Spleen (tissue), 11 donors: ENCODE data around the gene AR. TPM values are rescaled to one million over a fixed set of nuclear protein-coding genes. Genes with fewer than 3 reads are reported as not detected.
"Not testable (repeated sequence)": the region's sequence is repeated elsewhere in the genome, so short reads cannot be mapped to it uniquely, and the experiment has no call there.

ENCODE experiments used
- DNase-seq: peaks from one replicate; pipeline ENCODE4 v3.0.0-alpha.2; 2020
- H3K27ac ChIP-seq, 8 donors: fragments of 200-600 bp; sonication (generic) in 7 of 8; 1 replicate in 4 of 8; 2 replicates in 4 of 8; pipeline versions ENCODE4 v1.5.0 to v1.8.0; 2016 to 2021; ENCODE audit warnings: inconsistent platforms in 4 of 8, mild to moderate bottlenecking in 4 of 8, moderate library complexity in 1 of 8
- H3K27me3 ChIP-seq, 7 donors: fragments of 200-600 bp; sonication (generic) in 6 of 7; replicated peaks in 1 of 7; 1 replicate in 4 of 7; 2 replicates in 3 of 7; pipeline versions ENCODE4 v1.5.0 to v1.8.0; 2016 to 2021; ENCODE audit warnings: inconsistent platforms in 3 of 7, mild to moderate bottlenecking in 1 of 7
- H3K36me3 ChIP-seq, 6 donors: fragments of 200-600 bp; sonication (generic) in 5 of 6; 1 replicate in 4 of 6; 2 replicates in 2 of 6; pipeline versions ENCODE4 v1.5.0 to v1.8.0; 2016 to 2021; ENCODE audit warnings: inconsistent platforms in 2 of 6
- H3K4me1 ChIP-seq, 6 donors: fragments of 200-600 bp; sonication (generic) in 5 of 6; 1 replicate in 3 of 6; 2 replicates in 3 of 6; pipeline versions ENCODE4 v1.5.0 to v1.8.0; 2016 to 2021; ENCODE audit warnings: inconsistent platforms in 3 of 6
- H3K4me3 ChIP-seq, 8 donors: fragments of 200-600 bp; sonication (generic) in 7 of 8; 1 replicate in 4 of 8; 2 replicates in 4 of 8; pipeline versions ENCODE4 v1.5.0 to v1.8.0; 2016 to 2021; ENCODE audit warnings: inconsistent platforms in 4 of 8, mild to moderate bottlenecking in 4 of 8, moderate library complexity in 2 of 8
- H3K9me3 ChIP-seq, 8 donors: fragments of 200-600 bp; sonication (generic) in 7 of 8; 1 replicate in 4 of 8; 2 replicates in 4 of 8; pipeline versions ENCODE4 v1.5.0 to v1.8.0; 2016 to 2021; ENCODE audit warnings: inconsistent platforms in 4 of 8
- CTCF ChIP-seq, 11 experiments: fragments of 200-600 bp in 7 of 11; fragments of 450-650 bp in 4 of 11; sonication (generic) in 4 of 11; IDR thresholded peaks in 8 of 11; conservative IDR thresholded peaks in 3 of 11; 1 replicate in 7 of 11; 2 replicates in 4 of 11; pipeline versions ENCODE4 v1.4.0 to v1.8.0; 2016 to 2021; ENCODE audit warnings: antibody characterized with exemption in 11 of 11, inconsistent platforms in 4 of 11, mild to moderate bottlenecking in 1 of 11
- POLR2A ChIP-seq, 3 donors: fragments of 450-650 bp; IDR thresholded peaks; one replicate each; pipeline ENCODE4 v1.5.1; 2017; ENCODE audit warnings: antibody characterized with exemption in 3 of 3, mild to moderate bottlenecking in 1 of 3
- POLR2AphosphoS5 ChIP-seq, 3 donors: sonication (generic); formaldehyde crosslinking; IDR thresholded peaks; one replicate each; pipeline ENCODE4 v1.5.1; 2017; ENCODE audit warnings: antibody characterized with exemption in 3 of 3
- WGBS, 5 donors: extraction: QIAGEN DNeasy Blood & Tissue Kit in 3 of 5; methylation state at CpG; one replicate each; pipeline versions ENCODE4 v1.1.5 to v1.1.7; 2013 to 2018; 5-methylcytosine and 5-hydroxymethylcytosine counted together
- intact Hi-C: fragments of 100-400 bp; cut with DNase I; formaldehyde crosslinking; loops from one replicate; pipeline ENCODE4 v1.15.0; 2023; ENCODE audit warnings: low total_unique reads
- polyA plus RNA-seq, 3 donors: library from polyadenylated mRNA; stranded (reverse); fragments of 200-250 nt; gene quantifications; one replicate each; pipeline ENCODE4 v1.2.1, GENCODE V29; 2013
- total RNA-seq, 7 donors: library from RNA; depleted of rRNA in 3 of 7; stranded (reverse); fragments of >200 nt in 3 of 7; fragmentation: NEBNext Ultra II Directional in 4 of 7; extraction: Animal tissue kit (Norgen Biotek cat#: 25700) in 4 of 7; gene quantifications; one replicate each; pipeline versions ENCODE4 v1.1.0 to v1.2.1, GENCODE V29; 2016 to 2021
- donor health status: healthy with polysubstance abuse.
- donor health status: DM: no; HTN: no; CAD: no; lungs with moderate emphysema.
- donor health status: DM: no; HTN: no; CAD: no.
- donor health status: Bipolar disorder and iron deficiency.
- donor health status: healthy.
- donor health status: DM: no; HTN: no; CAD: no.
- donor health status: DM: yes; HTN: yes; CAD: no.

The AR gene
- total and polyA plus RNA-seq, 10 donors: 0.13 to 10.1 (median 1.9) TPM

GRCh38 chrX:67654301-67654700 lies 110.5 kb downstream of the AR start:
- TF ChIP-seq CTCF (IDR thresholded peaks at IDR 0.05 in 8 of 11, conservative IDR thresholded peaks at IDR 0.05 in 3 of 11) (no peak), POLR2AphosphoS5 (IDR thresholded peaks at IDR 0.05) (no peak), POLR2A (IDR thresholded peaks at IDR 0.05) (no peak)
- 30 to 79% (median 71%) methylated on average over 1 of the region's 1 CpG for WGBS, 5 donors
- no peaks in the 10 kb centered on the region for H3K27me3 ChIP-seq
- intact Hi-C loops: no loop called here
- no peak overlapping the region for H3K4me3 ChIP-seq
- H3K9me3 ChIP-seq: peaks cover 0 to under 1% (median 0%) of the 10 kb centered on the region in 8 donors
- H3K4me1 ChIP-seq: no peaks in the 10 kb centered on the region
- DNase-seq: no peak
- no peak overlapping the region for H3K27ac ChIP-seq
- H3K36me3 ChIP-seq: no peaks in the 10 kb centered on the region

- 64 to 100% (median 82%) methylated on average over 1 of the region's 1 CpG for WGBS, 5 donors
- TF ChIP-seq POLR2A (IDR thresholded peaks at IDR 0.05): no peak
- TF ChIP-seq CTCF (IDR thresholded peaks at IDR 0.05 in 8 of 11, conservative IDR thresholded peaks at IDR 0.05 in 3 of 11): no peak
- TF ChIP-seq POLR2AphosphoS5 (IDR thresholded peaks at IDR 0.05): no peak
- Histone ChIP-seq H3K9me3 (peaks cover 0 to 28% (median 15%) of the 10 kb centered on the region in 8 donors), H3K27ac (no peak overlapping the region), H3K36me3 (no peaks in the 10 kb centered on the region), H3K4me3 (no peak overlapping the region), H3K4me1 (no peaks in the 10 kb centered on the region), H3K27me3 (no peaks in the 10 kb centered on the region)
- no peak for DNase-seq
- intact Hi-C loops: no loop called here
Observed at GRCh38 chrX:67665583-67665982, 121.8 kb downstream of the AR start.

GRCh38 chrX:67670717-67671116 lies 126.9 kb downstream of the AR start:
- DNase-seq, H3K36me3 ChIP-seq, H3K9me3 ChIP-seq, H3K27ac ChIP-seq, H3K4me3 ChIP-seq, H3K4me1 ChIP-seq, intact Hi-C loops: not testable (repeated sequence)
- 60 to 92% (median 81%) methylated on average over 2 of the region's 2 CpGs for WGBS, 5 donors
- H3K27me3 ChIP-seq: peaks cover 0 to 11% (median 0%) of the 10 kb centered on the region in 7 donors

- WGBS, 5 donors: 72 to 93% (median 79%) methylated on average over 1 to 2 of the region's 2 CpGs
- intact Hi-C loops: no loop called here
- TF ChIP-seq CTCF (IDR thresholded peaks at IDR 0.05 in 8 of 11, conservative IDR thresholded peaks at IDR 0.05 in 3 of 11) (no peak), POLR2AphosphoS5 (IDR thresholded peaks at IDR 0.05) (no peak), POLR2A (IDR thresholded peaks at IDR 0.05) (no peak)
- no peak for DNase-seq
- H3K27ac ChIP-seq: no peak overlapping the region
- H3K4me1 ChIP-seq: no peaks in the 10 kb centered on the region
- no peaks in the 10 kb centered on the region for H3K36me3 ChIP-seq
- H3K27me3 ChIP-seq: peaks cover 0 to 11% (median 0%) of the 10 kb centered on the region in 7 donors
- H3K9me3 ChIP-seq: peaks cover 0 to 6% (median 0%) of the 10 kb centered on the region in 8 donors
- H3K4me3 ChIP-seq: no peak overlapping the region
Observed at GRCh38 chrX:67673741-67674274, 130.0 kb downstream of the AR start.

- no peak for DNase-seq
- 71 to 100% (median 83%) methylated on average over 1 of the region's 1 CpG for WGBS, 5 donors
- peaks cover 0 to 6% (median 0%) of the 10 kb centered on the region in 8 donors for H3K9me3 ChIP-seq
- H3K4me1 ChIP-seq: no peaks in the 10 kb centered on the region
- peaks cover 0 to 11% (median 0%) of the 10 kb centered on the region in 7 donors for H3K27me3 ChIP-seq
- no peaks in the 10 kb centered on the region for H3K36me3 ChIP-seq
- intact Hi-C loops: no loop called here
- TF ChIP-seq POLR2AphosphoS5 (IDR thresholded peaks at IDR 0.05) (no peak), POLR2A (IDR thresholded peaks at IDR 0.05) (no peak), CTCF (IDR thresholded peaks at IDR 0.05 in 8 of 11, conservative IDR thresholded peaks at IDR 0.05 in 3 of 11) (no peak)
- H3K27ac ChIP-seq: no peak overlapping the region
- H3K4me3 ChIP-seq: no peak overlapping the region
Observed at GRCh38 chrX:67674741-67675140, 130.9 kb downstream of the AR start.
